Tibial artery (tissue), 4 donors: ENCODE measurements around the gene TRAPPC10.

Source experiments
- DNase-seq, 2 donors: peaks; one replicate each; pipeline ENCODE4 v3.0.0-alpha.2; 2019
- H3K27ac ChIP-seq, 2 donors: fragments of 200-600 bp; sonication (generic) in 1 of 2; 1 replicate in 1 of 2; 2 replicates in 1 of 2; pipeline ENCODE4 v1.5.1; 2018 to 2019; ENCODE audit warnings: mild to moderate bottlenecking in 1 of 2
- H3K27me3 ChIP-seq, 2 donors: fragments of 200-600 bp; sonication (generic) in 1 of 2; one replicate each; pipeline versions ENCODE4 v1.5.1 to v1.6.0; 2016 to 2019
- H3K36me3 ChIP-seq, 3 donors: fragments of 200-600 bp; sonication (generic) in 2 of 3; one replicate each; pipeline ENCODE4 v1.5.1; 2016 to 2019; ENCODE audit warnings: mild to moderate bottlenecking in 2 of 3
- H3K4me1 ChIP-seq, 4 donors: fragments of 200-600 bp; sonication (generic) in 2 of 4; 1 replicate in 3 of 4; 2 replicates in 1 of 4; pipeline ENCODE4 v1.5.1; 2016 to 2019
- H3K4me3 ChIP-seq, 2 donors: fragments of 200-600 bp; sonication (generic) in 1 of 2; 1 replicate in 1 of 2; 2 replicates in 1 of 2; pipeline ENCODE4 v1.5.1; 2018 to 2019; ENCODE audit warnings: mild to moderate bottlenecking in 2 of 2
- H3K9me3 ChIP-seq, 3 donors: fragments of 200-600 bp; sonication (generic) in 1 of 3; one replicate each; pipeline ENCODE4 v1.5.1; 2016 to 2019
- intact Hi-C: fragments of 100-400 bp; cut with DNase I; formaldehyde crosslinking; loops from one replicate; pipeline ENCODE4 v1.15.0; 2023; ENCODE audit warnings: low total_unique reads
- TF ChIP-seq, protein P1 (sequence below), 2 experiments: fragments of 200-600 bp in 1 of 2; fragments of 450-650 bp in 1 of 2; IDR thresholded peaks; one replicate each; pipeline ENCODE4 v1.5.1; 2017 to 2019; ENCODE audit warnings: antibody characterized with exemption in 2 of 2, mild to moderate bottlenecking in 1 of 2, moderate library complexity in 1 of 2

TRAPPC10 gene

DNA sequence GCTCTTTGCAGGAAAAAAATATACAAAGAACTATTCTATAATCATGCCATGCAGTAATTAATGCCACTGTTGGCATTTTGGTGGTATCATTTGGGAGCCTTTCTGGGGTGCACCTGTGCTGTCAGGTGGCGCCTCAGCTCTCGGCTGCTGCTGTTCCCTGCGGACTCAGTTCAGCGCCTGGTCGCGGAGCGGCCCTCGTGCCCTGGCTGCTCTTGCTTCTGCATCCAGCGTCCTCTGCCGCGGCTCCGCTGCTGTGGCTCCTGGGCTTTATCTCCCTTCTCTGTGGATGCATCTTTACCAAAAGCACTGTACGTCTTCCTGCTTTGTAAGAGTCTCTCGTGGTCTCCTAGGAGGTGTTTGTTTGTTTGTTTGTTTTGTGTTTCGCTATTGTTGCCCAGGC lies 60.0 kb downstream of the TRAPPC10 start:
- no peak for DNase-seq
- no peaks in the 10 kb centered on the region for H3K27me3 ChIP-seq
- H3K4me3 ChIP-seq, result no peak overlapping the region
- intact Hi-C loops, result no loop called here
- TF ChIP-seq, protein P1, sequence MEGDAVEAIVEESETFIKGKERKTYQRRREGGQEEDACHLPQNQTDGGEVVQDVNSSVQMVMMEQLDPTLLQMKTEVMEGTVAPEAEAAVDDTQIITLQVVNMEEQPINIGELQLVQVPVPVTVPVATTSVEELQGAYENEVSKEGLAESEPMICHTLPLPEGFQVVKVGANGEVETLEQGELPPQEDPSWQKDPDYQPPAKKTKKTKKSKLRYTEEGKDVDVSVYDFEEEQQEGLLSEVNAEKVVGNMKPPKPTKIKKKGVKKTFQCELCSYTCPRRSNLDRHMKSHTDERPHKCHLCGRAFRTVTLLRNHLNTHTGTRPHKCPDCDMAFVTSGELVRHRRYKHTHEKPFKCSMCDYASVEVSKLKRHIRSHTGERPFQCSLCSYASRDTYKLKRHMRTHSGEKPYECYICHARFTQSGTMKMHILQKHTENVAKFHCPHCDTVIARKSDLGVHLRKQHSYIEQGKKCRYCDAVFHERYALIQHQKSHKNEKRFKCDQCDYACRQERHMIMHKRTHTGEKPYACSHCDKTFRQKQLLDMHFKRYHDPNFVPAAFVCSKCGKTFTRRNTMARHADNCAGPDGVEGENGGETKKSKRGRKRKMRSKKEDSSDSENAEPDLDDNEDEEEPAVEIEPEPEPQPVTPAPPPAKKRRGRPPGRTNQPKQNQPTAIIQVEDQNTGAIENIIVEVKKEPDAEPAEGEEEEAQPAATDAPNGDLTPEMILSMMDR (IDR thresholded peaks at IDR 0.05), result no peak
- no peak overlapping the region for H3K27ac ChIP-seq
- peaks cover 32 to 82% (median 45%) of the 10 kb centered on the region in 3 donors for H3K36me3 ChIP-seq
- no peaks in the 10 kb centered on the region for H3K4me1 ChIP-seq
- no peaks in the 10 kb centered on the region for H3K9me3 ChIP-seq

DNA sequence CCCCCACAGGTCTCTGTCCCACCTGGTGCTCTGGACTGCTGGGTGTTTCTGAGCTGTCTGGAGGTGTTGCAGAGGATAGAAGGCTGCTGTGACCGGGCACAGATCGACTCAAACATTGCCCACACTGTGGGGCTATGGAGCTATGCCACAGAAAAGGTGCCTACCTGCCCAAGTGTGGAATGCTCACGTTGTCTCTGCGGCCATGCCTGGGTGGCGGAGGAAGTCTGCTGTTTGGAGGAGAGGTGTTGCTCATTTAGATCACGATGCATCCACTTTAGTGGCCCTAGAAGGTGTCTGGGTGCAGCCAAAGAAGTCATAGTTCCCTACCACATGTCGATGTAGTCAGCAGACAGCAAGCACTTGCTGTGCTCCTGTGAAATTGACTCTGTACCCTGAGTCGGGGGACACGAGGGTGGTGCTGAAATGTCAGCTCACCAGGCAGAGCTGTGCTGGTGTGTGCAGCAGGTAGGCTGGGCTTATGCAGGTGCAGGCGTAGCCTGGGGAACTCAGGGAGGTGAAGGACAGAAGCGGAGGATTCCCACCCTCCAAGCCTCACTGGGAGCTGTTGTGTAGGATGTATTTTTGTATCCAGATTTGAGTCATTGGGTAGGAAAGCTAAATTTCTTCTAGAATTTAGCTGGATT lies 62.3 kb downstream of the TRAPPC10 start:
- no peaks in the 10 kb centered on the region for H3K4me1 ChIP-seq
- intact Hi-C loops, result no loop called here
- TF ChIP-seq, protein P1 (IDR thresholded peaks at IDR 0.05), result no peak
- H3K27me3 ChIP-seq, result no peaks in the 10 kb centered on the region
- peaks cover 49 to 90% (median 52%) of the 10 kb centered on the region in 3 donors for H3K36me3 ChIP-seq
- no peak overlapping the region for H3K4me3 ChIP-seq
- no peak for DNase-seq
- H3K9me3 ChIP-seq, result no peaks in the 10 kb centered on the region
- no peak overlapping the region for H3K27ac ChIP-seq

GRCh38 chr21:44076316-44076715 lies 64.2 kb downstream of the TRAPPC10 start:
- intact Hi-C loops, result no loop called here
- Histone ChIP-seq H3K27ac (no peak overlapping the region), H3K4me3 (no peak overlapping the region), H3K36me3 (peaks cover 61 to 92% (median 71%) of the 10 kb centered on the region in 3 donors), H3K4me1 (no peaks in the 10 kb centered on the region), H3K27me3 (no peaks in the 10 kb centered on the region), H3K9me3 (no peaks in the 10 kb centered on the region)
- TF ChIP-seq, protein P1 (IDR thresholded peaks at IDR 0.05), result no peak
- no peak for DNase-seq

- no peak for DNase-seq
- TF ChIP-seq, protein P1 (IDR thresholded peaks at IDR 0.05), result no peak
- Histone ChIP-seq H3K27me3 (no peaks in the 10 kb centered on the region), H3K27ac (no peak overlapping the region), H3K36me3 (peaks cover 80 to 95% (median 85%) of the 10 kb centered on the region in 3 donors), H3K9me3 (no peaks in the 10 kb centered on the region), H3K4me1 (no peaks in the 10 kb centered on the region), H3K4me3 (no peak overlapping the region)
- intact Hi-C loops, result no loop called here
Measured at GRCh38 chr21:44078411-44078981, 66.4 kb downstream of the TRAPPC10 start.

- H3K36me3 ChIP-seq, result peaks cover 80 to 98% (median 87%) of the 10 kb centered on the region in 3 donors
- no peaks in the 10 kb centered on the region for H3K4me1 ChIP-seq
- TF ChIP-seq, protein P1 (IDR thresholded peaks at IDR 0.05), result no peak
- intact Hi-C loops, result no loop called here
- no peak for DNase-seq
- H3K27me3 ChIP-seq, result no peaks in the 10 kb centered on the region
- H3K9me3 ChIP-seq, result no peaks in the 10 kb centered on the region
- H3K4me3 ChIP-seq, result no peak overlapping the region
- no peak overlapping the region for H3K27ac ChIP-seq
Measured at GRCh38 chr21:44079446-44079845, 67.3 kb downstream of the TRAPPC10 start.
